Ovary (tissue), 9 donors: ENCODE measurements around the gene PRTFDC1. TPM values are rescaled to one million over a fixed set of nuclear protein-coding genes. Genes with fewer than 3 reads are reported as not detected.

Experiments used
- DNase-seq, 5 donors: peaks; one replicate each; pipeline ENCODE4 v3.0.0-alpha.2; 2019 to 2020
- H3K27ac ChIP-seq, 2 donors: fragments of 200-600 bp; one replicate each; pipeline versions ENCODE4 v1.5.1 to v1.8.0; 2019 to 2022
- H3K27me3 ChIP-seq: fragments of 200-600 bp; one replicate; pipeline ENCODE4 v1.8.0; 2022
- H3K36me3 ChIP-seq: fragments of 200-600 bp; sonication (generic); one replicate; pipeline ENCODE4 v1.5.1; 2019
- H3K4me1 ChIP-seq: one replicate; pipeline ENCODE4 v1.8.1; 2013; ENCODE audit warnings: mild to moderate bottlenecking, moderate library complexity; ENCODE audit not compliant: insufficient read depth
- H3K4me3 ChIP-seq: fragments of 200-600 bp; sonication (generic); one replicate; pipeline ENCODE4 v1.5.1; 2017
- H3K9me3 ChIP-seq, 2 donors: fragments of 200-600 bp in 1 of 2; sonication (generic) in 1 of 2; one replicate each; pipeline versions ENCODE4 v1.5.1 to v1.8.1; 2013 to 2019; ENCODE audit warnings: mild to moderate bottlenecking in 1 of 2, moderate library complexity in 1 of 2
- CTCF ChIP-seq, 3 donors: fragments of 450-650 bp in 2 of 3; fragments of 200-600 bp in 1 of 3; IDR thresholded peaks; one replicate each; pipeline versions ENCODE4 v1.5.1 to v1.8.0; 2016 to 2022; ENCODE audit warnings: antibody characterized with exemption in 3 of 3, mild to moderate bottlenecking in 1 of 3
- EP300 ChIP-seq: sonication (generic); formaldehyde crosslinking; IDR thresholded peaks from one replicate; pipeline ENCODE4 v1.6.1; 2017; ENCODE audit warnings: antibody characterized with exemption
- POLR2A ChIP-seq: fragments of 450-650 bp; IDR thresholded peaks from one replicate; pipeline ENCODE4 v1.6.1; 2017; ENCODE audit warnings: antibody characterized with exemption, mild to moderate bottlenecking, moderate library complexity
- WGBS, 3 donors: extraction: QIAGEN DNeasy Blood & Tissue Kit in 1 of 3; methylation state at CpG; one replicate each; pipeline versions ENCODE4 v1.1.5 to v1.1.7; 2013 to 2017; 5-methylcytosine and 5-hydroxymethylcytosine counted together
- intact Hi-C, 4 donors: fragments of 100-400 bp; cut with DNase I; formaldehyde crosslinking; loops; one replicate each; pipeline versions ENCODE4 v1.11.0 to v1.15.1; 2022 to 2023
- polyA plus RNA-seq, 2 donors: library from polyadenylated mRNA; stranded (reverse); fragments of 200-250 nt in 1 of 2; fragments of 350-450 nt in 1 of 2; fragmentation: Illumina TruSeq in 1 of 2; extraction: RNeasy Lipid Tissue Mini Kit (QIAGEN cat#74804) in 1 of 2; gene quantifications; one replicate each; pipeline ENCODE4 v1.2.3, GENCODE V29; 2013 to 2014
- total RNA-seq, 7 donors: library from RNA; depleted of rRNA in 2 of 7; stranded (reverse); fragments of >200 nt in 2 of 7; fragmentation: NEBNext Ultra II Directional in 3 of 7; extraction: Animal tissue kit (Norgen Biotek cat#: 25700) in 3 of 7; gene quantifications; one replicate each; pipeline versions ENCODE4 v1.1.0 to v1.2.4, GENCODE V29; 2016 to 2023
- donor health status: DM: no; HTN: no; CAD: no; lungs with moderate emphysema.
- donor health status: DM: no; HTN: no; CAD: no.
- donor health status: Bipolar disorder and iron deficiency.
- donor health status: DM: yes; HTN: yes; CAD: no.
- donor health status: DM: no; HTN: no; CAD: no.
- donor health status: DM: yes; HTN: yes; CAD: no.

Gene PRTFDC1
- total and polyA plus RNA-seq, 9 donors, result 12.6 to 21.3 (median 14.7) TPM

DNA sequence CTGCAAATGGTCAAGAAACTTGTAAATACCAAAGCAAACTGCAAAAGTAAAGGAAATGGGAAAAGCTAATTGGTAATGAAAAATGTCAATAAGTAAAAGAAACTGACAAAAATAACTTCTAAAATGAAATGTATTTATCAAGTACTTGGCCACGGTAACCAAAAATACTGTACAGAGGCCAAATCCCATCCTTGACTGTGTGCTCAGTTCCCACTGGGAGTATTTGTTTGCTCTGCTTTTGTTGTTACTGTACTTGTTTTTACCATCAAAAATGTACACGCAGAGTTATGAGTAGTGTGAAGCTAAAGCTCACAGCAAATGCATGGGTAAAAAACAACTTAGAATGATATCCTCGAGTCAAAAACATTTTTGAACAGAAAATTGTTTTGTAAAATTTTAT is 32.5 kb upstream of the PRTFDC1 start:
- peaks cover 3% of the 10 kb centered on the region for H3K4me1 ChIP-seq
- no peaks in the 10 kb centered on the region for H3K9me3 ChIP-seq
- H3K4me3 ChIP-seq, result no peak overlapping the region
- intact Hi-C loops, result loop anchor here in 1 of 4 donors (10.0 kb wide), 1 partner anchor 340 kb away; no protein-coding TSS in a partner anchor
- WGBS, 3 donors, result 6 to 20% (median 8%) methylated on average over 3 of the region's 3 CpGs
- no peak overlapping the region for H3K27ac ChIP-seq
- H3K27me3 ChIP-seq, result no peaks in the 10 kb centered on the region
- no peaks in the 10 kb centered on the region for H3K36me3 ChIP-seq
- DNase-seq, result no peak
- no peak for TF ChIP-seq CTCF (IDR thresholded peaks at IDR 0.05)
- no peak for TF ChIP-seq POLR2A
- no peak for TF ChIP-seq EP300

GRCh38 chr10:24983946-24984345 is 31.5 kb upstream of the PRTFDC1 start:
- Histone ChIP-seq H3K27me3 (no peaks in the 10 kb centered on the region), H3K27ac (no peak overlapping the region), H3K36me3 (no peaks in the 10 kb centered on the region), H3K4me1 (peaks cover 3% of the 10 kb centered on the region), H3K9me3 (no peaks in the 10 kb centered on the region), H3K4me3 (no peak overlapping the region)
- WGBS, 3 donors, result 37 to 45% (median 40%) methylated on average over 3 of the region's 3 CpGs
- intact Hi-C loops, result loop anchor here in 1 of 4 donors (10.0 kb wide), 1 partner anchor 339 kb away; no protein-coding TSS in a partner anchor
- DNase-seq, result no peak
- TF ChIP-seq CTCF (IDR thresholded peaks at IDR 0.05) (no peak), POLR2A (no peak), EP300 (no peak)

DNA sequence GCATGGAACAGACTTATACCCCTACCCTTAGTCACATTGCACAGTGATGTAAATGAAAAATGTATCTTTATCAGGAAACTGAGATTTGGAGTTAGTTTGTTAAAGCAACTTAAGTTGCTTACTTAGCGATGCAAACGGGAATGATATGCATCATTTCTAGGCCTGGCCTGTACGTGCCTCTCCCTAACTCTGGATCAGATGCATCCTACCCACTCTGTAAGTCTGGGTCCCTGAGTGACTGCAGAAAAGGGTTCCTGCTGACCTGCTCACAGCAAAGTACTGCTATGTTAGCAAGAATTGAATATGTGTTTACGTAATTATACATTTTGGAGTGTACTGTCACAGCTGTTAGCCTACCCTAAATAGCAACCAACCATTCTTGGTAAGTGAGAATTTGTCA is 30.7 kb upstream of the PRTFDC1 start:
- H3K27ac ChIP-seq, result no peak overlapping the region
- DNase-seq, result no peak
- H3K4me3 ChIP-seq, result no peak overlapping the region
- H3K9me3 ChIP-seq, result no peaks in the 10 kb centered on the region
- no peak for TF ChIP-seq POLR2A
- TF ChIP-seq EP300, result no peak
- TF ChIP-seq CTCF (IDR thresholded peaks at IDR 0.05), result no peak
- H3K27me3 ChIP-seq, result no peaks in the 10 kb centered on the region
- WGBS, 3 donors, result 93 to 95% (median 93%) methylated on average over 4 of the region's 4 CpGs
- no peaks in the 10 kb centered on the region for H3K36me3 ChIP-seq
- intact Hi-C loops, result loop anchor here in 1 of 4 donors (10.0 kb wide), 1 partner anchor 338 kb away; no protein-coding TSS in a partner anchor
- H3K4me1 ChIP-seq, result peaks cover 3% of the 10 kb centered on the region

GRCh38 chr10:24982319-24983112 is 30.1 kb upstream of the PRTFDC1 start:
- no peaks in the 10 kb centered on the region for H3K27me3 ChIP-seq
- DNase-seq, result no peak
- no peaks in the 10 kb centered on the region for H3K9me3 ChIP-seq
- H3K27ac ChIP-seq, result no peak overlapping the region
- WGBS, 3 donors, result 86 to 100% (median 90%) methylated on average over 1 of the region's 1 CpG
- TF ChIP-seq POLR2A (no peak), EP300 (no peak), CTCF (IDR thresholded peaks at IDR 0.05) (no peak)
- H3K36me3 ChIP-seq, result no peaks in the 10 kb centered on the region
- peaks cover 3% of the 10 kb centered on the region for H3K4me1 ChIP-seq
- H3K4me3 ChIP-seq, result no peak overlapping the region
- intact Hi-C loops, result loop anchor here in 1 of 4 donors (10.0 kb wide), 1 partner anchor 338 kb away; no protein-coding TSS in a partner anchor
